CD4-positive, alpha-beta memory T cell (primary cell): ENCODE data around the gene ANTXRL. TPM values are rescaled to one million over a fixed set of nuclear protein-coding genes. Genes with fewer than 3 reads are reported as not detected.
A peak's percentile ranks its signal among the peaks of the same experiment; 100 is the strongest.

Experiments
- CTCF ChIA-PET: fragments of 350-600 bp; sonication (Branson Sonifier 250); formaldehyde crosslinking; loops from one replicate; lab custom pipeline; 2021; ENCODE audit warnings: inconsistent platforms; ENCODE audit not compliant: partially characterized antibody; lab: Charles Lee
- POLR2A ChIA-PET: fragments of 350-600 bp; sonication (Branson Sonifier 250); formaldehyde crosslinking; loops from one replicate; lab custom pipeline; 2021; ENCODE audit not compliant: partially characterized antibody; lab: Charles Lee
- DNase-seq, 5 donors: peaks; one replicate each; pipeline versions ENCODE4 v3.0.0 to v3.0.0-alpha.2; 2020 to 2022; ENCODE audit warnings: mixed read lengths in 1 of 5
- H3K27ac ChIP-seq: one replicate; pipeline ENCODE4 v1.7.0; 2013; ENCODE audit warnings: low read depth, low read length
- H3K27me3 ChIP-seq: 2 replicates; pipeline ENCODE4 v1.7.0; 2013; ENCODE audit warnings: mild to moderate bottlenecking, low read length, moderate library complexity; ENCODE audit not compliant: insufficient read depth
- H3K36me3 ChIP-seq: 2 replicates; pipeline ENCODE4 v1.7.0; 2013; ENCODE audit warnings: mild to moderate bottlenecking, low read length, moderate library complexity; ENCODE audit not compliant: insufficient read depth
- H3K4me1 ChIP-seq: 2 replicates; pipeline ENCODE4 v1.7.0; 2013; ENCODE audit warnings: mild to moderate bottlenecking, low read length, moderate library complexity; ENCODE audit not compliant: insufficient read depth
- H3K4me3 ChIP-seq, 2 donors: one replicate each; pipeline ENCODE4 v1.7.0; 2013; ENCODE audit warnings: low read length in 2 of 2, mild to moderate bottlenecking in 1 of 2
- H3K9me3 ChIP-seq, 2 donors: one replicate each; pipeline ENCODE4 v1.7.0; 2013; ENCODE audit warnings: low read length in 2 of 2, control low read depth in 1 of 2; ENCODE audit not compliant: control insufficient read depth in 1 of 2
- H3K27ac Mint-ChIP-seq, 7 donors: one replicate each; pipeline ENCODE4 v1.8.0; 2020 to 2021; ENCODE audit warnings: mixed read lengths in 7 of 7, mild to moderate bottlenecking in 6 of 7, inconsistent platforms in 3 of 7, moderate library complexity in 3 of 7
- H3K27me3 Mint-ChIP-seq, 2 donors: one replicate each; pipeline ENCODE4 v1.8.0; 2020 to 2021; ENCODE audit warnings: mixed read lengths in 2 of 2
- H3K36me3 Mint-ChIP-seq, 2 donors: one replicate each; pipeline ENCODE4 v1.8.0; 2020 to 2021; ENCODE audit warnings: mixed read lengths in 2 of 2, inconsistent platforms in 1 of 2, mild to moderate bottlenecking in 1 of 2
- H3K4me1 Mint-ChIP-seq, 4 donors: one replicate each; pipeline ENCODE4 v1.8.0; 2020 to 2021; ENCODE audit warnings: mixed read lengths in 4 of 4, mild to moderate bottlenecking in 1 of 4
- H3K4me3 Mint-ChIP-seq, 8 donors: one replicate each; pipeline ENCODE4 v1.8.0; 2020 to 2021; ENCODE audit warnings: mixed read lengths in 8 of 8, mild to moderate bottlenecking in 7 of 8, moderate library complexity in 6 of 8, inconsistent platforms in 3 of 8
- H3K9me3 Mint-ChIP-seq, 8 donors: one replicate each; pipeline ENCODE4 v1.8.0; 2020 to 2021; ENCODE audit warnings: mixed read lengths in 8 of 8, mild to moderate bottlenecking in 5 of 8, inconsistent platforms in 3 of 8, moderate library complexity in 1 of 8
- intact Hi-C: fragments of 100-400 bp; cut with micrococcal nuclease; formaldehyde crosslinking; loops from one replicate; pipeline ENCODE4 v1.15.1; 2023
- polyA plus RNA-seq, 2 donors: library from polyadenylated mRNA; unstranded; fragments of 300-500 nt; fragmentation: Illumina TruSeq; gene quantifications; one replicate each; pipeline ENCODE4 v1.2.3, GENCODE V29; 2021
- total RNA-seq, 2 experiments: library from RNA; stranded (reverse); gene quantifications; one replicate each; pipeline ENCODE4 v1.2.3, GENCODE V29; 2021

The ANTXRL gene
- not detected for total RNA-seq
- not detected for polyA plus RNA-seq

GRCh38 chr10:46286991-46287693, at the start of gene ANTXRL:
TSS of gene ANTXRL (plus strand) at chr10:46286997. CDS start at chr10:46287263, 266 bp downstream.
- Histone ChIP-seq H3K4me3 (no peak within 1 kb of the TSS), H3K27ac (no peak within 1 kb of the TSS), H3K4me1 (peaks cover 18% of the 10 kb centered on the region), H3K27me3 (no peaks in the 10 kb centered on the region), H3K9me3 (no peaks in the 10 kb centered on the region), H3K36me3 (no peaks in the 10 kb centered on the region)
- Mint-ChIP-seq H3K36me3 (no peaks in the 10 kb centered on the region), H3K27ac (peak within 1 kb of the TSS in 1 of 7 donors; percentile 32), H3K4me3 (peak within 1 kb of the TSS in 1 of 8 donors; percentile 56), H3K9me3 (peaks cover 0 to 2% (median 0%) of the 10 kb centered on the region in 8 donors), H3K27me3 (no peaks in the 10 kb centered on the region), H3K4me1 (peaks cover 9 to 20% (median 14%) of the 10 kb centered on the region in 4 donors)
- DNase-seq: no peak
- ChIA-PET POLR2A (no interaction called here), CTCF (no interaction called here)
- intact Hi-C loops: no loop called here

GRCh38 chr10:46237815-46238510, 48.8 kb upstream of the ANTXRL start:
- H3K36me3 ChIP-seq: peaks cover 8% of the 10 kb centered on the region
- H3K27ac ChIP-seq: no peak overlapping the region
- H3K9me3 ChIP-seq: no peaks in the 10 kb centered on the region
- no peaks in the 10 kb centered on the region for H3K27me3 ChIP-seq
- Mint-ChIP-seq H3K4me1 (peaks cover 8 to 33% (median 22%) of the 10 kb centered on the region in 4 donors), H3K4me3 (no peak overlapping the region), H3K27ac (peak overlapping the region in 3 of 7 donors; percentile 16 to 87 (median 57)), H3K36me3 (peaks cover 59 to 74% of the 10 kb centered on the region in 2 donors), H3K27me3 (no peaks in the 10 kb centered on the region), H3K9me3 (peaks cover 0 to 18% (median 11%) of the 10 kb centered on the region in 8 donors)
- POLR2A ChIA-PET: no interaction called here
- no peaks in the 10 kb centered on the region for H3K4me1 ChIP-seq
- no peak overlapping the region for H3K4me3 ChIP-seq
- intact Hi-C loops: no loop called here
- DNase-seq: no peak
- CTCF ChIA-PET: interaction anchor here (1.3 kb wide), 1 partner anchor 9 kb away, joined by 3 read pairs; no protein-coding TSS in a partner anchor

GRCh38 chr10:46239247-46239646, 47.5 kb upstream of the ANTXRL start:
- Mint-ChIP-seq H3K27me3 (no peaks in the 10 kb centered on the region), H3K27ac (peak overlapping the region in 2 of 7 donors; percentile 39 to 82), H3K4me1 (peaks cover 10 to 41% (median 30%) of the 10 kb centered on the region in 4 donors), H3K4me3 (no peak overlapping the region), H3K36me3 (peaks cover 65 to 73% of the 10 kb centered on the region in 2 donors), H3K9me3 (peaks cover 0 to 28% (median 13%) of the 10 kb centered on the region in 8 donors)
- intact Hi-C loops: no loop called here
- no peaks in the 10 kb centered on the region for H3K4me1 ChIP-seq
- POLR2A ChIA-PET: no interaction called here
- H3K27ac ChIP-seq: no peak overlapping the region
- no peaks in the 10 kb centered on the region for H3K27me3 ChIP-seq
- no peak overlapping the region for H3K4me3 ChIP-seq
- peaks cover 5% of the 10 kb centered on the region for H3K36me3 ChIP-seq
- DNase-seq: no peak
- CTCF ChIA-PET: interaction anchor here (1.3 kb wide), 1 partner anchor 10 kb away, joined by 3 read pairs; no protein-coding TSS in a partner anchor
- H3K9me3 ChIP-seq: no peaks in the 10 kb centered on the region

- ChIA-PET POLR2A (no interaction called here), CTCF (no interaction called here)
- Histone ChIP-seq H3K27ac (no peak overlapping the region), H3K27me3 (no peaks in the 10 kb centered on the region), H3K4me3 (no peak overlapping the region), H3K36me3 (peaks cover 5% of the 10 kb centered on the region), H3K9me3 (no peaks in the 10 kb centered on the region), H3K4me1 (no peaks in the 10 kb centered on the region)
- no peak overlapping the region for H3K4me3 Mint-ChIP-seq
- peaks cover 70 to 73% of the 10 kb centered on the region in 2 donors for H3K36me3 Mint-ChIP-seq
- peaks cover 15 to 44% (median 32%) of the 10 kb centered on the region in 4 donors for H3K4me1 Mint-ChIP-seq
- no peak for DNase-seq
- intact Hi-C loops: no loop called here
- H3K27me3 Mint-ChIP-seq: no peaks in the 10 kb centered on the region
- no peak overlapping the region for H3K27ac Mint-ChIP-seq
- peaks cover 0 to 28% (median 13%) of the 10 kb centered on the region in 8 donors for H3K9me3 Mint-ChIP-seq
Observed at GRCh38 chr10:46239993-46240683, 46.7 kb upstream of the ANTXRL start.

GRCh38 chr10:46240684-46241565, 45.9 kb upstream of the ANTXRL start:
- intact Hi-C loops: no loop called here
- Histone ChIP-seq H3K9me3 (no peaks in the 10 kb centered on the region), H3K4me1 (no peaks in the 10 kb centered on the region), H3K36me3 (peaks cover 5% of the 10 kb centered on the region), H3K27ac (no peak overlapping the region), H3K4me3 (no peak overlapping the region), H3K27me3 (no peaks in the 10 kb centered on the region)
- DNase-seq: no peak
- Mint-ChIP-seq H3K9me3 (peaks cover 0 to 28% (median 13%) of the 10 kb centered on the region in 8 donors), H3K36me3 (peaks cover 73 to 78% of the 10 kb centered on the region in 2 donors), H3K27me3 (no peaks in the 10 kb centered on the region), H3K27ac (peak overlapping the region in 4 of 7 donors; percentile 17 to 59 (median 53)), H3K4me3 (peak overlapping the region in 2 of 8 donors; percentile 15 to 55), H3K4me1 (peaks cover 16 to 44% (median 33%) of the 10 kb centered on the region in 4 donors)
- CTCF ChIA-PET: interaction anchor here (1.3 kb wide), 1 partner anchor 10 kb away, joined by 3 read pairs; no protein-coding TSS in a partner anchor
- POLR2A ChIA-PET: no interaction called here

- Mint-ChIP-seq H3K27me3 (no peaks in the 10 kb centered on the region), H3K4me1 (peaks cover 12 to 28% (median 22%) of the 10 kb centered on the region in 4 donors), H3K4me3 (no peak overlapping the region), H3K36me3 (peaks cover 57 to 78% of the 10 kb centered on the region in 2 donors), H3K9me3 (peaks cover 0 to 28% (median 13%) of the 10 kb centered on the region in 8 donors), H3K27ac (peak overlapping the region in 1 of 7 donors; percentile 59)
- no peaks in the 10 kb centered on the region for H3K27me3 ChIP-seq
- no peak overlapping the region for H3K27ac ChIP-seq
- H3K9me3 ChIP-seq: no peaks in the 10 kb centered on the region
- no peaks in the 10 kb centered on the region for H3K4me1 ChIP-seq
- H3K36me3 ChIP-seq: peaks cover 16% of the 10 kb centered on the region
- H3K4me3 ChIP-seq: no peak overlapping the region
- DNase-seq: no peak
- ChIA-PET CTCF (no interaction called here), POLR2A (no interaction called here)
- intact Hi-C loops: no loop called here
Observed at GRCh38 chr10:46245381-46245900, 41.4 kb upstream of the ANTXRL start.
